HL-60 (cell line): ENCODE measurements around the gene ERRFI1.

Experiments
- SPI1 ChIP-seq: IDR thresholded peaks from 2 replicates; pipeline ENCODE4 v1.6.1; 2012; ENCODE audit warnings: low read depth, mild to moderate bottlenecking, borderline replicate concordance
- TF ChIP-seq, protein P1 (sequence below): IDR thresholded peaks from 2 replicates; pipeline ENCODE4 v1.6.1; 2012; ENCODE audit warnings: low read depth; ENCODE audit not compliant: insufficient replicate concordance
- TF ChIP-seq, protein P2 (sequence below): IDR thresholded peaks from one replicate; pipeline ENCODE4 v1.5.1; 2011; ENCODE audit warnings: low read length, control low read depth, inconsistent platforms; ENCODE audit not compliant: insufficient read depth

DNA sequence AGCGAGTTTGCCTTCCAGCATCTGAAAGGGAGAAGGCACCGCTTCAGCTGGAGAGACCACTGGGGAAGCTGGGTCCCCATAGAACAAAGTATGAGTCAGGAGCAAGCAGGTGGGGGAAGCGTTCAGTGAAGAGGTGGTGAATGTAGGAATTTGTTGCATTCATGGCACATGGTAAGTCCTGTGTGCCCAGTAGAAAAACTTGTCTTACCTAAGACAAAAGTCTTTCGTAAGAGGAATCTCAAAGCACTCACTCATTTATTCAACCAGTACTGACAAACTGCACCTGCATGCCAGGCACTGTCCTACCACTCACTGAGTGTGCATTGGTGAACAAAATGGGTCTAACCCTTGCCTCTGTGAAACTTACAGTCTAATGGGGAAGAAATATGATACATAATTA lies 9.2 kb upstream of the ERRFI1 start:
- TF ChIP-seq, protein P1, sequence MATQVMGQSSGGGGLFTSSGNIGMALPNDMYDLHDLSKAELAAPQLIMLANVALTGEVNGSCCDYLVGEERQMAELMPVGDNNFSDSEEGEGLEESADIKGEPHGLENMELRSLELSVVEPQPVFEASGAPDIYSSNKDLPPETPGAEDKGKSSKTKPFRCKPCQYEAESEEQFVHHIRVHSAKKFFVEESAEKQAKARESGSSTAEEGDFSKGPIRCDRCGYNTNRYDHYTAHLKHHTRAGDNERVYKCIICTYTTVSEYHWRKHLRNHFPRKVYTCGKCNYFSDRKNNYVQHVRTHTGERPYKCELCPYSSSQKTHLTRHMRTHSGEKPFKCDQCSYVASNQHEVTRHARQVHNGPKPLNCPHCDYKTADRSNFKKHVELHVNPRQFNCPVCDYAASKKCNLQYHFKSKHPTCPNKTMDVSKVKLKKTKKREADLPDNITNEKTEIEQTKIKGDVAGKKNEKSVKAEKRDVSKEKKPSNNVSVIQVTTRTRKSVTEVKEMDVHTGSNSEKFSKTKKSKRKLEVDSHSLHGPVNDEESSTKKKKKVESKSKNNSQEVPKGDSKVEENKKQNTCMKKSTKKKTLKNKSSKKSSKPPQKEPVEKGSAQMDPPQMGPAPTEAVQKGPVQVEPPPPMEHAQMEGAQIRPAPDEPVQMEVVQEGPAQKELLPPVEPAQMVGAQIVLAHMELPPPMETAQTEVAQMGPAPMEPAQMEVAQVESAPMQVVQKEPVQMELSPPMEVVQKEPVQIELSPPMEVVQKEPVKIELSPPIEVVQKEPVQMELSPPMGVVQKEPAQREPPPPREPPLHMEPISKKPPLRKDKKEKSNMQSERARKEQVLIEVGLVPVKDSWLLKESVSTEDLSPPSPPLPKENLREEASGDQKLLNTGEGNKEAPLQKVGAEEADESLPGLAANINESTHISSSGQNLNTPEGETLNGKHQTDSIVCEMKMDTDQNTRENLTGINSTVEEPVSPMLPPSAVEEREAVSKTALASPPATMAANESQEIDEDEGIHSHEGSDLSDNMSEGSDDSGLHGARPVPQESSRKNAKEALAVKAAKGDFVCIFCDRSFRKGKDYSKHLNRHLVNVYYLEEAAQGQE, result no peak
- TF ChIP-seq, protein P2, sequence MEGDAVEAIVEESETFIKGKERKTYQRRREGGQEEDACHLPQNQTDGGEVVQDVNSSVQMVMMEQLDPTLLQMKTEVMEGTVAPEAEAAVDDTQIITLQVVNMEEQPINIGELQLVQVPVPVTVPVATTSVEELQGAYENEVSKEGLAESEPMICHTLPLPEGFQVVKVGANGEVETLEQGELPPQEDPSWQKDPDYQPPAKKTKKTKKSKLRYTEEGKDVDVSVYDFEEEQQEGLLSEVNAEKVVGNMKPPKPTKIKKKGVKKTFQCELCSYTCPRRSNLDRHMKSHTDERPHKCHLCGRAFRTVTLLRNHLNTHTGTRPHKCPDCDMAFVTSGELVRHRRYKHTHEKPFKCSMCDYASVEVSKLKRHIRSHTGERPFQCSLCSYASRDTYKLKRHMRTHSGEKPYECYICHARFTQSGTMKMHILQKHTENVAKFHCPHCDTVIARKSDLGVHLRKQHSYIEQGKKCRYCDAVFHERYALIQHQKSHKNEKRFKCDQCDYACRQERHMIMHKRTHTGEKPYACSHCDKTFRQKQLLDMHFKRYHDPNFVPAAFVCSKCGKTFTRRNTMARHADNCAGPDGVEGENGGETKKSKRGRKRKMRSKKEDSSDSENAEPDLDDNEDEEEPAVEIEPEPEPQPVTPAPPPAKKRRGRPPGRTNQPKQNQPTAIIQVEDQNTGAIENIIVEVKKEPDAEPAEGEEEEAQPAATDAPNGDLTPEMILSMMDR, result no peak
- TF ChIP-seq SPI1, result no peak
